Spleen (tissue), 7 donors: Measurements from ENCODE around the gene IDH2.

ENCODE experiments used
- POLR2A ChIP-seq, 3 donors: fragments of 450-650 bp; IDR thresholded peaks; one replicate each; pipeline ENCODE4 v1.5.1; 2017; ENCODE audit warnings: antibody characterized with exemption in 3 of 3, mild to moderate bottlenecking in 1 of 3
- TF ChIP-seq, protein P1 (sequence below), 11 experiments: fragments of 200-600 bp in 7 of 11; fragments of 450-650 bp in 4 of 11; sonication (generic) in 4 of 11; IDR thresholded peaks in 8 of 11; conservative IDR thresholded peaks in 3 of 11; 1 replicate in 7 of 11; 2 replicates in 4 of 11; pipeline versions ENCODE4 v1.4.0 to v1.8.0; 2016 to 2021; ENCODE audit warnings: antibody characterized with exemption in 11 of 11, inconsistent platforms in 4 of 11, mild to moderate bottlenecking in 1 of 11
- donor health status: DM: no; HTN: no; CAD: no; lungs with moderate emphysema.
- donor health status: DM: no; HTN: no; CAD: no.
- donor health status: DM: no; HTN: no; CAD: no.

DNA sequence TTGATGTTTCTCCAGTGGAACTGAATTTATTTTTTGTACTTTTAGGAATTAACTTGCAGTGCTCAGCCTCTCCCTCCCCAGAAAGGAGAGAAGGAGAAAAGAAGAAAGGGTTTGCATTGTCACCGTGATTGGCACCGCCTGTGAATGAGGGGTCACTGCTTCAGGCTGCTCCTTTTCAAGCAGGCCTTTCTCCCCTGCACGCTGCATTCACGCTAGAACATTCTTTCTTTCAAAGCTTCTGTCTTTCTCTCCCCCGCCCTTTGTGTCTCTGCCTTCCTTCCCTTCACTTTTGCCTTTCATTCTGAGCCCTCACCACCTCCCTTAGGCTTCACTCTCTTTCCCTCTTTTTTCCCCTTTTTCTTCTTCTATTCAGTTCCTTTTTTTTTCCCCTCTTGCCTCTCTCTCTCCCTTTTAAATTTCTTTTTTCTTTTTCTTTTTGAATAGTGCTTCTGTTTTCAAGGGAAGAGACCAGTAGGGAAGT lies 58.7 kb downstream of the IDH2 start:
- TF ChIP-seq, protein P1, sequence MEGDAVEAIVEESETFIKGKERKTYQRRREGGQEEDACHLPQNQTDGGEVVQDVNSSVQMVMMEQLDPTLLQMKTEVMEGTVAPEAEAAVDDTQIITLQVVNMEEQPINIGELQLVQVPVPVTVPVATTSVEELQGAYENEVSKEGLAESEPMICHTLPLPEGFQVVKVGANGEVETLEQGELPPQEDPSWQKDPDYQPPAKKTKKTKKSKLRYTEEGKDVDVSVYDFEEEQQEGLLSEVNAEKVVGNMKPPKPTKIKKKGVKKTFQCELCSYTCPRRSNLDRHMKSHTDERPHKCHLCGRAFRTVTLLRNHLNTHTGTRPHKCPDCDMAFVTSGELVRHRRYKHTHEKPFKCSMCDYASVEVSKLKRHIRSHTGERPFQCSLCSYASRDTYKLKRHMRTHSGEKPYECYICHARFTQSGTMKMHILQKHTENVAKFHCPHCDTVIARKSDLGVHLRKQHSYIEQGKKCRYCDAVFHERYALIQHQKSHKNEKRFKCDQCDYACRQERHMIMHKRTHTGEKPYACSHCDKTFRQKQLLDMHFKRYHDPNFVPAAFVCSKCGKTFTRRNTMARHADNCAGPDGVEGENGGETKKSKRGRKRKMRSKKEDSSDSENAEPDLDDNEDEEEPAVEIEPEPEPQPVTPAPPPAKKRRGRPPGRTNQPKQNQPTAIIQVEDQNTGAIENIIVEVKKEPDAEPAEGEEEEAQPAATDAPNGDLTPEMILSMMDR (IDR thresholded peaks at IDR 0.05 in 8 of 11, conservative IDR thresholded peaks at IDR 0.05 in 3 of 11), result no peak
- TF ChIP-seq POLR2A (IDR thresholded peaks at IDR 0.05), result no peak
